Gastrocnemius medialis (tissue), 4 donors: ENCODE data around the gene PFDN5. TPM values are rescaled to one million over a fixed set of nuclear protein-coding genes. Genes with fewer than 3 reads are reported as not detected.

Experiments used
- ATAC-seq, 2 donors: fragments of 150-250 bp; one replicate each; pipeline ENCODE4 v1.9.1; 2016
- DNase-seq, 2 donors: peaks; one replicate each; pipeline ENCODE4 v3.0.0-alpha.2; 2019
- H3K27ac ChIP-seq, 4 donors: fragments of 200-600 bp; sonication (generic); 1 replicate in 1 of 4; 2 replicates in 3 of 4; pipeline ENCODE4 v1.5.1; 2016 to 2018; ENCODE audit warnings: mild to moderate bottlenecking in 2 of 4, moderate library complexity in 1 of 4
- H3K27me3 ChIP-seq, 3 donors: fragments of 200-600 bp; sonication (generic) in 2 of 3; 1 replicate in 1 of 3; 2 replicates in 2 of 3; pipeline versions ENCODE4 v1.5.1 to v1.6.0; 2016 to 2019; ENCODE audit warnings: mild to moderate bottlenecking in 1 of 3, moderate library complexity in 1 of 3
- H3K36me3 ChIP-seq, 2 donors: fragments of 200-600 bp; sonication (generic) in 1 of 2; one replicate each; pipeline ENCODE4 v1.5.1; 2017 to 2018
- H3K4me1 ChIP-seq, 2 donors: fragments of 200-600 bp; sonication (generic) in 1 of 2; one replicate each; pipeline ENCODE4 v1.5.1; 2016 to 2017; ENCODE audit warnings: mild to moderate bottlenecking in 2 of 2
- H3K4me3 ChIP-seq, 4 donors: fragments of 200-600 bp; sonication (generic) in 3 of 4; 1 replicate in 1 of 4; 2 replicates in 3 of 4; pipeline ENCODE4 v1.5.1; 2016 to 2019; ENCODE audit warnings: mild to moderate bottlenecking in 2 of 4
- H3K9me3 ChIP-seq, 3 donors: fragments of 200-600 bp; sonication (generic) in 2 of 3; 1 replicate in 1 of 3; 2 replicates in 2 of 3; pipeline ENCODE4 v1.5.1; 2016 to 2019
- POLR2A ChIP-seq, 2 donors: fragments of 450-650 bp; IDR thresholded peaks; one replicate each; pipeline ENCODE4 v1.6.1; 2017; ENCODE audit warnings: antibody characterized with exemption in 2 of 2, mild to moderate bottlenecking in 2 of 2, moderate library complexity in 2 of 2
- in situ Hi-C, 4 donors: fragments of 200-750 bp; cut with MboI; loops; one replicate each; pipeline versions ENCODE4 v1.15.0 to v1.8.0; 2017; ENCODE audit warnings: low sequenced_read_pairs in 4 of 4
- intact Hi-C: fragments of 100-400 bp; cut with DNase I; formaldehyde crosslinking; loops from one replicate; pipeline ENCODE4 v1.15.1; 2023; ENCODE audit warnings: low total_unique reads
- total RNA-seq, 4 donors: library from RNA; depleted of rRNA; stranded (reverse); fragments of >200 nt; gene quantifications; one replicate each; pipeline versions ENCODE4 v1.1.0 to v1.2.3, GENCODE V29; 2016
- TF ChIP-seq, protein P1 (sequence below), 5 experiments: fragments of 450-650 bp in 3 of 5; fragments of 200-600 bp in 2 of 5; sonication (generic) in 2 of 5; IDR thresholded peaks in 4 of 5; conservative IDR thresholded peaks in 1 of 5; 1 replicate in 4 of 5; 2 replicates in 1 of 5; pipeline ENCODE4 v1.5.1; 2016 to 2019; ENCODE audit warnings: antibody characterized with exemption in 5 of 5, mild to moderate bottlenecking in 3 of 5, moderate library complexity in 3 of 5

The PFDN5 gene
- total RNA-seq, 4 donors from 2014 or later: 341 to 464 (median 358) TPM

DNA sequence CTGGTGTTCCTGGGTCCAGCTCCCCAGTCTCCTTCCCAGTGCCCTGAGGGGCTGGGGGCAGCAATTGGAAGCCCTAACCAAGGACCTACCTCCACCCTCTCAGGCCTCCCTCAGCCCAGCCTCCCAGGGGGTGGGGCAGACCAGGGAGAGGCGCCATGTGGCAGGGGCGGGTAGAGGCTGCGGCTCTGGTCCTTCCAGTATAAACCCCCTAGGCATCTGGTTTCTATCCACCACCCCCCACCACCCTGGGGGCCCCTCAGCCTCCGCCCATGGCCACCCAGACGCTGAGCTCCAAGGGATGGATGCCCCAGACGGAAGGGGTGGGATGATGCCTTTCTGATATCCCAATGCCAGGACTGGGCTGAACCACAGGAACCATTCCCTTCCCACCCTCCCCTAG is 43.6 kb downstream of the PFDN5 start:
- no peaks in the 10 kb centered on the region for H3K9me3 ChIP-seq
- intact Hi-C loops: no loop called here
- H3K36me3 ChIP-seq: no peaks in the 10 kb centered on the region
- H3K4me1 ChIP-seq: no peaks in the 10 kb centered on the region
- TF ChIP-seq, protein P1, sequence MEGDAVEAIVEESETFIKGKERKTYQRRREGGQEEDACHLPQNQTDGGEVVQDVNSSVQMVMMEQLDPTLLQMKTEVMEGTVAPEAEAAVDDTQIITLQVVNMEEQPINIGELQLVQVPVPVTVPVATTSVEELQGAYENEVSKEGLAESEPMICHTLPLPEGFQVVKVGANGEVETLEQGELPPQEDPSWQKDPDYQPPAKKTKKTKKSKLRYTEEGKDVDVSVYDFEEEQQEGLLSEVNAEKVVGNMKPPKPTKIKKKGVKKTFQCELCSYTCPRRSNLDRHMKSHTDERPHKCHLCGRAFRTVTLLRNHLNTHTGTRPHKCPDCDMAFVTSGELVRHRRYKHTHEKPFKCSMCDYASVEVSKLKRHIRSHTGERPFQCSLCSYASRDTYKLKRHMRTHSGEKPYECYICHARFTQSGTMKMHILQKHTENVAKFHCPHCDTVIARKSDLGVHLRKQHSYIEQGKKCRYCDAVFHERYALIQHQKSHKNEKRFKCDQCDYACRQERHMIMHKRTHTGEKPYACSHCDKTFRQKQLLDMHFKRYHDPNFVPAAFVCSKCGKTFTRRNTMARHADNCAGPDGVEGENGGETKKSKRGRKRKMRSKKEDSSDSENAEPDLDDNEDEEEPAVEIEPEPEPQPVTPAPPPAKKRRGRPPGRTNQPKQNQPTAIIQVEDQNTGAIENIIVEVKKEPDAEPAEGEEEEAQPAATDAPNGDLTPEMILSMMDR (IDR thresholded peaks at IDR 0.05 in 4 of 5, conservative IDR thresholded peaks at IDR 0.05 in 1 of 5): no peak
- TF ChIP-seq POLR2A (IDR thresholded peaks at IDR 0.05): no peak
- DNase-seq (no peak), ATAC-seq (no peak)
- peaks cover 14 to 22% (median 15%) of the 10 kb centered on the region in 3 donors for H3K27me3 ChIP-seq
- no peak overlapping the region for H3K27ac ChIP-seq
- in situ Hi-C loops: no loop called here
- H3K4me3 ChIP-seq: no peak overlapping the region

DNA sequence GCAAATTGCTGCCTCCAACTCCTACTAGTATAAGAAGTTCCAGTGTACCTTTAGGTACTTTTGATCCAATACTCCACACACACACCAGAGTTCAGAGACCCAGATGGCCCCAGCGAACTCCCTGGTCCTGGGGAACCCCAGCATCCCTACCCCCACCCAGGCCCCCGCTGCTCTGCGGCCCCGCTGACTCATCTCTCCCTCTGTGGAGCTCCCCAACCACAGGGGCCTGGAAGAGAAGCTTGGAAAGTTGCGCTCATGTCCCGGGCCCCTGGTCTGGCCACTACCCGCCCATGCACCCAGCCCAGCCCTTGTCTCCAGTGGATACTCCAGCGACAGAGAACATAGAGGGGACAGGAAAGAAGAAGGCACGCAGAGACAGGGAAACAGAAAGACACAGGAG is 45.1 kb downstream of the PFDN5 start:
- in situ Hi-C loops: loop anchor here in 1 of 4 donors (10.0 kb wide), 1 partner anchor 126 kb away; no protein-coding TSS in a partner anchor
- no peak overlapping the region for H3K4me3 ChIP-seq
- DNase-seq: no peak

DNA sequence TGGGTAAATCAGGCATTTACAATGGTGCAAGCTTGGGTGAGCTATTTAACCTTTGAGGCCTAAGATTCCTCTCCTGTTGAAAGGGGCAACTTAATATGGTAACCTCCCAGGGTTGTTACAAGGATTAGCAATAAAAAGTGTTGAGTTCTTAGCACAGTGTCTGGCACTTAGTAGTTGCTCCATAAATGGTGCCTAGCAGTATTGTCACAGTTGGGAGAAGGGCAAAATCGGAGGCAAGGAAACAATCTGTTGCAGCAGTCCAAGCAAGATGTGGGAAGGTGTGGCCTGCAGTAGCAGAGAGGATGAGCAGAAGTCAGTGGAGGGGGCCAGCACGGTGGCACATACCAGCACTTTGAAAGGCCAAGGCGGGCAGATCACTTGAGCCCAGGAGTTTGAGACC is 48.1 kb downstream of the PFDN5 start:
- DNase-seq (no peak), ATAC-seq (no peak)
- H3K9me3 ChIP-seq: no peaks in the 10 kb centered on the region
- intact Hi-C loops: no loop called here
- in situ Hi-C loops: loop anchor here in 1 of 4 donors (10.0 kb wide), 1 partner anchor 129 kb away; no protein-coding TSS in a partner anchor
- TF ChIP-seq, protein P1 (IDR thresholded peaks at IDR 0.05 in 4 of 5, conservative IDR thresholded peaks at IDR 0.05 in 1 of 5): no peak
- no peak for TF ChIP-seq POLR2A (IDR thresholded peaks at IDR 0.05)
- no peak overlapping the region for H3K4me3 ChIP-seq
- no peak overlapping the region for H3K27ac ChIP-seq
- no peaks in the 10 kb centered on the region for H3K36me3 ChIP-seq
- H3K4me1 ChIP-seq: peaks cover 6 to 13% of the 10 kb centered on the region in 2 donors
- H3K27me3 ChIP-seq: peaks cover 0 to 6% (median 0%) of the 10 kb centered on the region in 3 donors

More for the DNA sequence above, 45.1 kb downstream of the PFDN5 start:
- H3K27ac ChIP-seq: no peak overlapping the region
- H3K36me3 ChIP-seq: no peaks in the 10 kb centered on the region
- peaks cover 8 to 19% (median 14%) of the 10 kb centered on the region in 3 donors for H3K27me3 ChIP-seq
- ATAC-seq: no peak
- intact Hi-C loops: no loop called here
- TF ChIP-seq POLR2A (IDR thresholded peaks at IDR 0.05): no peak
- TF ChIP-seq, protein P1 (IDR thresholded peaks at IDR 0.05 in 4 of 5, conservative IDR thresholded peaks at IDR 0.05 in 1 of 5): no peak
- H3K9me3 ChIP-seq: no peaks in the 10 kb centered on the region
- H3K4me1 ChIP-seq: peaks cover under 1 to 6% of the 10 kb centered on the region in 2 donors

DNA sequence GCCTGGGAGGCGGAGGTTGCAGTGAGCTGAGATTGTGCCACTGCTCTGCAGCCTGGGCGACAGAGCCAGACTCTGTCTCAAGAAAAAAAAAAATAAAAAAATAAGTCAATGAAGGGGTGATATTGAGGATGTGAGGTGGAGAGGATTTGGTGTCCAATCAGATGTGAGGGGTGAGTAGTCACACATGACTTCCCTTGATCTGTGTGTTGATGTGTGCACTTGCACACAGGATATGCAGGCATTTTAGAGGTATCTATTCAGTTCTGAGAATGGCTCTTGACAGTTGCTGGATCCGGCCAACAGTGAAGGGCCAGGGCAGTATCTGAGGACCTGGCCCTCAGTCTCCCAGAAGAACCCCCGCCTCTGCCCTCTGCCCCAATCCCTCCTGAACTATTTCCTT is 48.6 kb downstream of the PFDN5 start:
- in situ Hi-C loops: loop anchor here in 1 of 4 donors (10.0 kb wide), 1 partner anchor 129 kb away; no protein-coding TSS in a partner anchor

More for the DNA sequence above, 48.6 kb downstream of the PFDN5 start:
- H3K27ac ChIP-seq: peak overlapping the region in 1 of 4 donors; percentile 69
- no peaks in the 10 kb centered on the region for H3K9me3 ChIP-seq
- ATAC-seq: no peak
- H3K4me3 ChIP-seq: no peak overlapping the region
- intact Hi-C loops: loop anchor here (2.0 kb wide), 1 partner anchor 131 kb away; no protein-coding TSS in a partner anchor
- no peaks in the 10 kb centered on the region for H3K36me3 ChIP-seq
- no peak for DNase-seq
- peaks cover 0 to under 1% (median 0%) of the 10 kb centered on the region in 3 donors for H3K27me3 ChIP-seq
- TF ChIP-seq, protein P1 (IDR thresholded peaks at IDR 0.05 in 4 of 5, conservative IDR thresholded peaks at IDR 0.05 in 1 of 5): no peak
- no peak for TF ChIP-seq POLR2A (IDR thresholded peaks at IDR 0.05)
- peaks cover 6 to 13% of the 10 kb centered on the region in 2 donors for H3K4me1 ChIP-seq
